NT2/D1 (cell line): ENCODE results near the gene FRMD4A.

ENCODE experiments used
- DNase-seq: peaks from one replicate; pipeline ENCODE4 v3.0.0-alpha.2; 2011; ENCODE audit warnings: low read depth, low spot score
- H3K27me3 ChIP-seq: 2 replicates; pipeline ENCODE4 v1.6.0; 2011; ENCODE audit warnings: mild to moderate bottlenecking; ENCODE audit not compliant: insufficient read length, insufficient read depth
- H3K36me3 ChIP-seq: 2 replicates; pipeline ENCODE4 v1.6.1; 2011; ENCODE audit warnings: mild to moderate bottlenecking, low read length, mixed read lengths; ENCODE audit not compliant: insufficient read depth, insufficient read length
- H3K4me1 ChIP-seq: 2 replicates; pipeline ENCODE4 v1.5.1; 2011; ENCODE audit not compliant: insufficient read depth, insufficient read length
- H3K4me3 ChIP-seq: 2 replicates; pipeline ENCODE4 v1.5.1; 2011; ENCODE audit warnings: low read depth; ENCODE audit not compliant: insufficient read length
- H3K9ac ChIP-seq: 2 replicates; pipeline ENCODE4 v1.6.0; 2011; ENCODE audit warnings: low read depth; ENCODE audit not compliant: insufficient read length
- H3K9me3 ChIP-seq: 2 replicates; pipeline ENCODE4 v1.5.1; 2011; ENCODE audit warnings: mild to moderate bottlenecking, low read length; ENCODE audit not compliant: insufficient read depth
- SUZ12 ChIP-seq: IDR thresholded peaks from 2 replicates; pipeline ENCODE4 v1.6.1; 2011; ENCODE audit not compliant: insufficient read length, insufficient read depth; ENCODE audit errors: extremely low read depth
- YY1 ChIP-seq: IDR thresholded peaks from 2 replicates; pipeline ENCODE4 v1.6.1; 2011; ENCODE audit not compliant: insufficient read length, insufficient read depth
- ZNF274 ChIP-seq: IDR thresholded peaks from 2 replicates; pipeline ENCODE4 v1.6.1; 2011; ENCODE audit warnings: mild to moderate bottlenecking, low read depth, low read length

Gene FRMD4A

DNA sequence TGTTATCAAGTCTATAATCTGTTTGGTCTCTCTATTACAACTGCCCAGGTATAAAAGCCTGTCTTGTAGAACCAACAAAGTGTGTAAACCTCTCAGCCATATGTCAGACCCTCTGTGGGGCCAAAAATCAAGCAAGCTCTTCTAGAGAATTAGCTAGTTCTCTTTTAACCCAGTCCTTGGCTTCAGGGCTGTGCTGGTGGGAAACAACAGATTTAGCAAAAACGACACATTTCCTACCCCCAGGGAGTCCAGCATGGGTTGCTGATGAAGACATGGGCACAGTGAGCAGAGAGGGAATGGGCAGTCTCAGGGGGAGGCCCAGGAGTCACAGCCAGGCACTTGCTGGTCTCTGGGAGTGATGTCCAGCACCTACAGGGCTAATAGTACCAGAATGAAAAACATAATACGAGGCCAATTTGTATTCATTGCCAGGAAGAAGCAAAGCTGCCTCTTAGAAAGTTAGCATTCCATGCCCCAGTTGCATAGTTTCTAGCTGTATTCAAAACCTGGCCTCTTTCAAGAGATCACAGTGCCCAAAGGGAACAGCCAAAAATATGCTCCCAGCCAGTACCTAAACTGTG, 80.1 kb downstream of the FRMD4A start:
- Histone ChIP-seq H3K4me3 (no peak overlapping the region), H3K4me1 (no peaks in the 10 kb centered on the region), H3K9me3 (no peaks in the 10 kb centered on the region), H3K9ac (no peak overlapping the region), H3K36me3 (no peaks in the 10 kb centered on the region), H3K27me3 (no peaks in the 10 kb centered on the region)
- TF ChIP-seq ZNF274 (no peak), YY1 (no peak), SUZ12 (no peak)
- no peak for DNase-seq

DNA sequence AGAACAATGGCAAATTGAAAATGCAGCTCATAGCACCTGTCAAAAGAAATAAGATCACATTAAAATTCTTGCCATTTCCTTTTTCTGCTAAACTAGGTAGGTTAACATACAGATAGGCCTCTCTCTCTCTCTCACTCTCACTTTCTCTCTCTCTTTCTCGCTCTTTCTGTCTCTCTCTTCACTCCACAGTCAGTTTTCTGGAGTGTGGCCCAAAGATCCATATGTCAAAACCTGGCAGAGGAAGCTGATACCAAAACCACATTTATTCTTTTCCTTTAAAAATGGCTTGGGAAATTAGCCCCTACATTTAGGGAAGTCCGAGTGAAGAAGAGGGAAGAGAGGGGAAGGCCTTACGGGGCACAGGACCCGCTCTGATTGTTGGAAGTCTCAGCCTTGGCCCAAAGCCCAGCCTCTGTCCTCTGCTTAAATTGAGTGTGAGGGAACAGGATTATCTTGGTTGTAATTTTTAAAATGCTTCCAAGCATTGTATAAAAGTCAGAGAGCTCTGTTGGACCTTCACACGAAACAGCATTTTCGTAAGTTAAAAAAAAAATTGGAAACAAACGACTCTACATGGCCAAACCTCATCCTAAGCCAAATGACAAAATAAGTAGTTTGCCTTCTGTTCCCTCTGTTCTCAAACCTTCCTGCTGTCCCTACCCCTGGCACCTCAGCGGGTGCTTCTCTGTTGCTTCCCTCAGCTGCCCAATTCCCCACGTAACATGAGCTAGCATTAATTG, 83.2 kb downstream of the FRMD4A start:
- H3K4me1 ChIP-seq = no peaks in the 10 kb centered on the region
- H3K4me3 ChIP-seq = no peak overlapping the region
- no peak overlapping the region for H3K9ac ChIP-seq
- TF ChIP-seq YY1 = no peak
- TF ChIP-seq SUZ12 = no peak
- no peak for TF ChIP-seq ZNF274
- DNase-seq = no peak
- no peaks in the 10 kb centered on the region for H3K36me3 ChIP-seq
- H3K9me3 ChIP-seq = no peaks in the 10 kb centered on the region
- no peaks in the 10 kb centered on the region for H3K27me3 ChIP-seq

DNA sequence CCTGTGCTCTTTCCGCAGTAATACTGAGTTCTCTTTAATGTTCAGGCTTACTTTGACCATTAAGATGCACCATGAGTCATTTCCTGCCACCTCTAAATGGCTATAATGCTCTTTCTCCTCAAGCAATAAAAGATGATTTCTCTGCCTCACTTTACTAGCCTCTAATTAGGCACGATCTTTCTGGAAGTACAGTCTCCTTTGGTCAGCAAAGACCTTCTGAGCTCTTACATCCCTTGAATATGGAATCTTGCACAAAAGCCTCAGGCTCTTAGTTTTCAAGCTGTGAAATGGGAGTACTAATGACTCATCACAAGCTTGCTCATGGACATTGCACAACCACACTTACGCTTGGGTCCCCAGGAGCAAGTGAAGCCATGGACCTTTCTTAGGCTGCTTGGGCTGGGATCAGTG, 85.9 kb downstream of the FRMD4A start:
- TF ChIP-seq YY1 = no peak
- no peak for TF ChIP-seq ZNF274
- no peak for TF ChIP-seq SUZ12
- no peak for DNase-seq
- H3K36me3 ChIP-seq = no peaks in the 10 kb centered on the region
- no peaks in the 10 kb centered on the region for H3K4me1 ChIP-seq
- H3K9me3 ChIP-seq = no peaks in the 10 kb centered on the region
- H3K4me3 ChIP-seq = no peak overlapping the region
- no peaks in the 10 kb centered on the region for H3K27me3 ChIP-seq
- H3K9ac ChIP-seq = no peak overlapping the region

DNA sequence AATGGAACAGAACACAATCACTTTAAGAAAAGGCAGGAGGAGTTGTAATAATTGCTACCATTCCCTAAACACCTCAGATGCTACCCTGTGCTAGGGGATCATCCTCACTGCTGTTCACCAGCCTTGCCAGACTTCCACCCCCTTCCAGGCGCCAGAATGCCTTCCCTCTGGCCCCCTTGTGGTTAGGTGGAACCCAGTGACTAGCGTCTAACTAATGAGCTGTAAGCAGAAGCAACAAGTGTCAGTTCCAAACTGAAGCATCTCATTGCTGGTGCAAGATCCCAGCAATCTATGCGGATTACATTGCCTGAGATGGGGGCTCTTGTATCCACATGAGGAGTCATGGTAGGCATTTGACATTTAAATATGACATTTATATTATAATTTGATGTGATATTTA, 86.6 kb downstream of the FRMD4A start:
- no peak for DNase-seq

DNA sequence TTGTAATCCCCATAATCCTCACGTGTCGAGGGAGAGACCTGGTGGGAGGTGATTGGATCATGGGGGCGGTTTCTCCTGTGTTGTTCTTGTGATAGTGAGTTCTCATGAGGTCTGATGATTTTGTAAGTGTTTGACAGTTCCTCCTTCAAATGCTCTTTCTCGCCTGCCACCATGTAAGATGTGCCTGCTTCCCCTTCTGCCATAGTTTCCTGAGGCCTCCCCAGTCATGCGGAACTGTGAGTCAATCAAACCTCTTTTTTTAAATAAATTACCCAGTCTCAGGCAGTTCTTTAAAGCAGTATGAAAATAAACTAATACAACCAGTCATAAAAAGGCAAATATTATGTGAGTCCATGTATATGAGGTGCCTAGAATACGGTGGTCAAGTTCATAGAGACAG, 87.5 kb downstream of the FRMD4A start:
- H3K9me3 ChIP-seq = no peaks in the 10 kb centered on the region
- H3K36me3 ChIP-seq = no peaks in the 10 kb centered on the region
- TF ChIP-seq YY1 (no peak), ZNF274 (no peak), SUZ12 (no peak)
- no peak for DNase-seq
- H3K4me3 ChIP-seq = no peak overlapping the region
- no peaks in the 10 kb centered on the region for H3K27me3 ChIP-seq
- no peak overlapping the region for H3K9ac ChIP-seq
- no peaks in the 10 kb centered on the region for H3K4me1 ChIP-seq

More for the DNA sequence above, 86.6 kb downstream of the FRMD4A start:
- Histone ChIP-seq H3K9ac (no peak overlapping the region), H3K4me3 (no peak overlapping the region), H3K9me3 (no peaks in the 10 kb centered on the region), H3K27me3 (no peaks in the 10 kb centered on the region), H3K4me1 (no peaks in the 10 kb centered on the region), H3K36me3 (no peaks in the 10 kb centered on the region)
- no peak for TF ChIP-seq YY1
- TF ChIP-seq ZNF274 = no peak
- TF ChIP-seq SUZ12 = no peak

DNA sequence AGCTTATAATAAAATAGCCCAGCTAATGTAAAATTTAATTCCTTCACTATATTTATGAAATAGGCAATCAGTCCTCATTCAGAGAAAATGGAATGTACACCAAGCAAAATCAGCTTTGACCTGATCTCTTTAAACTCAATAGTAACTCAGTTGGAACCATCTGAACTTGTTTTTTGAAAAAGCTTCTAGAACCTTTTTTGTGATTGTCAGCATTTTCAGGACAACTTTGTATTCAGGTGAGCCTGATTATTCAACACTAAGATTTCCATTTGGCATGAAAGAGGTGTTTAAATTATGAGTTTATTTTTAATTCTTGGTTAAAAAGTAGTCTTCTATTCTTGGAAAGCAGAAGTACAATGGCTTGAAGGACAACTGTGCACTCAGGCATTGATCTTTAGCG, 89.5 kb downstream of the FRMD4A start:
- Histone ChIP-seq H3K27me3 (no peaks in the 10 kb centered on the region), H3K9ac (no peak overlapping the region), H3K4me3 (no peak overlapping the region), H3K9me3 (no peaks in the 10 kb centered on the region), H3K4me1 (no peaks in the 10 kb centered on the region), H3K36me3 (no peaks in the 10 kb centered on the region)
- TF ChIP-seq SUZ12 (no peak), ZNF274 (no peak), YY1 (no peak)
- no peak for DNase-seq
